ENCODE results near the gene DECR2.
A peak's percentile ranks its signal among the peaks of the same experiment; 100 is the strongest.

DECR2 gene

DNA sequence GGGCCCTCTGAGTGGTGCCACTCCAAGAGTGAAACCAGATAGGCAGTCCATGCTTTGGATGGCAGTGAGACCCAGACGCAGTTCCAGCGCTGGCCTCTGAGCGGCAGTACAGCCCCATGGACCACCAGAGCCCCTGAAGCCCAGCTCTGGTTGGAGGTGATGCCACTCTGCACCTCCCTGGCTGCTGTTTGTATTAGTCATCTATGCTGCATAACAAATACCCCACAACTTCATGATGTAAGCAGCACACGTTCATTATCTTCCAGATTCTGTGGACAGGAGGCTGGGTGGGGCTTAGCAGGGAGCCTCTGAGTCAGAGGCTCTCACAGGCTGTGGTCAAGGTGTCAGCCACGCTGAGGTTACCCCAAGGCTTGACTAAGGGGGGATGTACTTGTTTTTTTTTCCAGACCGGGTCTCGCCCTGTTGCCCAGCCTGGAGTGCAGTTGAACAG lies 9.8 kb upstream of the DECR2 start:
- H3K27me3 ChIP-seq (ENCODE audit: control insufficient read depth in 2 of 2, insufficient read depth in 2 of 2, low read length in 2 of 2): no peaks in the 10 kb centered on the region
- H3K4me3 ChIP-seq (ENCODE audit: low read length in 2 of 2): no peak overlapping the region
- peaks cover 0 to 2% of the 10 kb centered on the region in 2 donors for H3K4me1 ChIP-seq (ENCODE audit: control insufficient read depth in 2 of 2, insufficient read depth in 2 of 2, low read length in 2 of 2)
- no peak overlapping the region for H3K27ac ChIP-seq (ENCODE audit: low read depth in 2 of 2, low read length in 2 of 2)
- H3K9me3 ChIP-seq (ENCODE audit: control insufficient read depth in 2 of 2, low read length in 2 of 2): no peaks in the 10 kb centered on the region
- H3K9ac ChIP-seq (ENCODE audit: low read depth in 1 of 2, low read length in 2 of 2): no peak overlapping the region
- no peaks in the 10 kb centered on the region for H3K36me3 ChIP-seq (ENCODE audit: control insufficient read depth in 2 of 2, insufficient read depth in 2 of 2, low read length in 2 of 2)

DNA sequence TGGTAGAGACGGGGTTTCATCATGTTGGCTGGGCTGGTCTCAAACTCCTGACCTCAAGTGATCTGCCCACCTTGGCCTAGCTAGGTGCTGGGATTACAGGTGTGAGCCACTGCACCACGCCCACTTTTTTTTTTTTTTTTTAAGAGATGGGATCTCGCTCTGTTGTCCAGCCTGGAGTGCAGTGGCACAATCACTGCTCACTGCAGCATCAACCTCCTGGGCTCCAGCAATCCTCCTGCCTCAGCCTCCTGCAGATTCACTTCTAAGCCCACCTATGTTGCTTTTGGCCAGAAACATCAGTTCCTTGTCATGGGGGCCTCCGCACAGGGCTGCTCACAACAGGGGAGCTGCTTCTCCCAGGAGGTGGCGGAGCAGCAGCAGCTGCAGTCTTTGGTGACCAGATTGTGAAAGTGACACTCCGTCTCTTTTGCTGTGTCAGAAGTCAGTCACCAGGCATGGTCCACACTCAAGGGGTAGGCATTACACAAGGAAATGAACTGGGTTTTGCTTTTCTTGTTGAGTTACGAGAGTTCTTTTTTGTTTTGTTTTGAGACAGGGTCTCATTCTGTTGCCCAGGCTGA lies 9.1 kb upstream of the DECR2 start:
- Histone ChIP-seq H3K9me3 (ENCODE audit: control insufficient read depth in 2 of 2, low read length in 2 of 2) (no peaks in the 10 kb centered on the region), H3K27me3 (ENCODE audit: control insufficient read depth in 2 of 2, insufficient read depth in 2 of 2, low read length in 2 of 2) (no peaks in the 10 kb centered on the region), H3K36me3 (ENCODE audit: control insufficient read depth in 2 of 2, insufficient read depth in 2 of 2, low read length in 2 of 2) (no peaks in the 10 kb centered on the region), H3K9ac (ENCODE audit: low read depth in 1 of 2, low read length in 2 of 2) (no peak overlapping the region), H3K27ac (ENCODE audit: low read depth in 2 of 2, low read length in 2 of 2) (no peak overlapping the region), H3K4me1 (ENCODE audit: control insufficient read depth in 2 of 2, insufficient read depth in 2 of 2, low read length in 2 of 2) (peaks cover 0 to 2% of the 10 kb centered on the region in 2 donors), H3K4me3 (ENCODE audit: low read length in 2 of 2) (no peak overlapping the region)

DNA sequence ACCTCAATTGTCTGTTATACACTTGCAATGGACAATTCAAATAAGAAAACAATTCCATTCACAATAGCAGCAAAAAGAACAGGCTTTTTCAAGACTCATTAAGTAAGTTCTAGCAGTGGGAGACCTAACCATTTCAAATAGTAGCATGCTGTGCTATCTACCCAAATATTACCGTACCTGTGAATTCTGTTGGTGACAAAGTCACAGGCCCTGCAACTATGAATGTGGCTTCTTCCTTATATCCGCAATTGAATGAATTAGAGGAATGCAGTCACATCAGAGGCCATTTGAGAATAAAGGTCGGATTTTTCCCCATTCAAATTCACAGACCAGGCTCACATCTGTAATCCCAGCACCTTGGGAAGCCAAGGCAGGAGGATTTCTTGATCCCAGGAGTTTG lies 5.5 kb upstream of the DECR2 start:
- H3K9me3 ChIP-seq (ENCODE audit: control insufficient read depth in 2 of 2, low read length in 2 of 2): no peaks in the 10 kb centered on the region
- H3K4me3 ChIP-seq (ENCODE audit: low read length in 2 of 2): peak overlapping the region in 1 of 2 donors; percentile 74
- no peak overlapping the region for H3K27ac ChIP-seq (ENCODE audit: low read depth in 2 of 2, low read length in 2 of 2)
- H3K4me1 ChIP-seq (ENCODE audit: control insufficient read depth in 2 of 2, insufficient read depth in 2 of 2, low read length in 2 of 2): peaks cover 4 to 14% of the 10 kb centered on the region in 2 donors
- no peak overlapping the region for H3K9ac ChIP-seq (ENCODE audit: low read depth in 1 of 2, low read length in 2 of 2)
- H3K36me3 ChIP-seq (ENCODE audit: control insufficient read depth in 2 of 2, insufficient read depth in 2 of 2, low read length in 2 of 2): peaks cover 0 to 4% of the 10 kb centered on the region in 2 donors
- H3K27me3 ChIP-seq (ENCODE audit: control insufficient read depth in 2 of 2, insufficient read depth in 2 of 2, low read length in 2 of 2): no peaks in the 10 kb centered on the region

DNA sequence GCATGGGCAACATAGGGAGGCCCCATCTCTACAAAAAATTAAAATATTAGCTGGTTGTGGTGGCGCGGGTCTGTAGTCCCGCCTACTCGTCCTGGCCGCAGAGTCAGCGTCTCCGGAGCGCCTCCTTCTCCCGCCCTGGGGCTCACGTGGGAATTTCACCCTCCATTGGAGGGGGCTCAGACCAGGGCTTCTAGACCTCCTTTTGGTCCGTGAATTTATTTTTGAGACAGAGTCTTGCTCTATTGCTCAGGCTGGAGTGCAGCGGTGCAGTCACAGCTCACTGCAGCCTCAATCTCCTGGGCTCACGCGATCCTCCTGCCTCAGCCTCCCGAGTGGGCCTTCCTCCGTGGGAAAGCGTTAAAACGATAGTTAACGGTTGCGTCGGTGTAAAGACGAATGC lies 5.1 kb upstream of the DECR2 start:
- Histone ChIP-seq H3K4me3 (ENCODE audit: low read length in 2 of 2) (peak overlapping the region; percentile 12 to 74), H3K9me3 (ENCODE audit: control insufficient read depth in 2 of 2, low read length in 2 of 2) (no peaks in the 10 kb centered on the region), H3K4me1 (ENCODE audit: control insufficient read depth in 2 of 2, insufficient read depth in 2 of 2, low read length in 2 of 2) (peaks cover 4 to 14% of the 10 kb centered on the region in 2 donors), H3K36me3 (ENCODE audit: control insufficient read depth in 2 of 2, insufficient read depth in 2 of 2, low read length in 2 of 2) (peaks cover 0 to 4% of the 10 kb centered on the region in 2 donors), H3K27ac (ENCODE audit: low read depth in 2 of 2, low read length in 2 of 2) (no peak overlapping the region), H3K27me3 (ENCODE audit: control insufficient read depth in 2 of 2, insufficient read depth in 2 of 2, low read length in 2 of 2) (no peaks in the 10 kb centered on the region), H3K9ac (ENCODE audit: low read depth in 1 of 2, low read length in 2 of 2) (peak overlapping the region in 1 of 2 donors; percentile 68)

DNA sequence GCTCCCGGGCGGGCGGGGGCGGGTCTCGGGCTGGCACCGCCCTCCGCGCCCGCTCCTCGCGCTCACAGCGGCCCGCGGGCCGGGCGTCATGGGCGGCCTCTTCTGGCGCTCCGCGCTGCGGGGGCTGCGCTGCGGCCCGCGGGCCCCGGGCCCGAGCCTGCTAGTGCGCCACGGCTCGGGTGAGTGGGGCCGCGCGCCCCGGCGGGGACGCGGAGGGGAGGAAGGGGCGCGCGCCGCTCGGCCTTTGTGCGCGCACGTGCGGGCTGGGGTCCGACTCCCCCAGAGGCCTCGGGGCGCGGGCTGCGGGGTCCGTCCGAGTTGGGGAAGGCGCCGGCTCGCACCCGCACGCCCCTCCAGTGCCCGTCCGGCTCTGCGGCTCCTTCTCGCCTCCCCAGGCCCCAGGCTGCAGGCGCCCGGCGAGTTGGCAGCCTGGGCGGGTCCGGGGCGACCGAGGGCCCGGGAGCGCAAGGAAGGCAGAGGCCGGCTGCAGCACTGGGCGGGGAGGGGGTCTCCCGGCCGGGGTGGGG lies 4.5 kb upstream of the DECR2 start, which contains the start of gene NME4:
Gene NME4 (plus strand): TSS at position 65 of the 527 bp plus-strand sequence. CDS start 24 bp downstream, at position 89.
- H3K4me3 ChIP-seq (ENCODE audit: low read length in 2 of 2): peak within 1 kb of the TSS; percentile 51 to 74
- no peaks in the 10 kb centered on the region for H3K27me3 ChIP-seq (ENCODE audit: control insufficient read depth in 2 of 2, insufficient read depth in 2 of 2, low read length in 2 of 2)
- peak within 1 kb of the TSS in 1 of 2 donors; percentile 52 for H3K27ac ChIP-seq (ENCODE audit: low read depth in 2 of 2, low read length in 2 of 2)
- H3K4me1 ChIP-seq (ENCODE audit: control insufficient read depth in 2 of 2, insufficient read depth in 2 of 2, low read length in 2 of 2): peaks cover 4 to 14% of the 10 kb centered on the region in 2 donors
- peaks cover 0 to 4% of the 10 kb centered on the region in 2 donors for H3K36me3 ChIP-seq (ENCODE audit: control insufficient read depth in 2 of 2, insufficient read depth in 2 of 2, low read length in 2 of 2)
- peak within 1 kb of the TSS; percentile 60 to 68 for H3K9ac ChIP-seq (ENCODE audit: low read depth in 1 of 2, low read length in 2 of 2)
- H3K9me3 ChIP-seq (ENCODE audit: control insufficient read depth in 2 of 2, low read length in 2 of 2): no peaks in the 10 kb centered on the region

DNA sequence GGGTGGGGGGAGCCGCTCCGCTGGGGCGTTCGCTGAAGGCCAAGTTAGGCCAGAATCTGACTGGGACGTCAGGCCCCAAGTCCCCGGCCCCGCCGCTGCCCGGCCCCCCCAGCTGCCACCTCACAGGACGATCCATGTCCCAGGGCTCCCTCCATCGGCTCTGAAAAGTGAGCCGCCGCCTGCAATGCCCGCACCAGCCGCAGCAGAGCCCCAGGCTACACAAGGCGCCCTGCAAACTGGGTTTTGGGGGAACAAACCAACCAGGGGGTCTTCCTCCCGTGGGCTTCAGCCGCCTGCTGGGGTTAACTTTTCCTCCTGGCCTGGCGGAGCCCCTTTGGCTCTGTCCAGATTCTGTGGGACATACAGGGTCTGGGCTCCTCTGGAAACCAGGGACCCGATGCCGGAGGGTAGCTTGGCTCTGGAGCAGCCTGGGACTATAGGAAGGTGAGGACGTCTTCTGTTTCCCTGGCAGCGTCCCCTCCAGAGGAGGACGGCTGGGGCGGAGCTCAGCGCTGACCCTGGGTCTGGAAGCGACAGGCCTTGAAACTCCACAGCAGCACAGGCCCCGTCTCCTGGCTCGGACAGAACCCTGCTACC lies 3.9 kb upstream of the DECR2 start:
- no peak overlapping the region for H3K4me3 ChIP-seq (ENCODE audit: low read length in 2 of 2)
- peaks cover 4 to 14% of the 10 kb centered on the region in 2 donors for H3K4me1 ChIP-seq (ENCODE audit: control insufficient read depth in 2 of 2, insufficient read depth in 2 of 2, low read length in 2 of 2)
- H3K27ac ChIP-seq (ENCODE audit: low read depth in 2 of 2, low read length in 2 of 2): peak overlapping the region in 1 of 2 donors; percentile 48
- no peaks in the 10 kb centered on the region for H3K27me3 ChIP-seq (ENCODE audit: control insufficient read depth in 2 of 2, insufficient read depth in 2 of 2, low read length in 2 of 2)
- H3K9me3 ChIP-seq (ENCODE audit: control insufficient read depth in 2 of 2, low read length in 2 of 2): no peaks in the 10 kb centered on the region
- no peak overlapping the region for H3K9ac ChIP-seq (ENCODE audit: low read depth in 1 of 2, low read length in 2 of 2)
- peaks cover 0 to 4% of the 10 kb centered on the region in 2 donors for H3K36me3 ChIP-seq (ENCODE audit: control insufficient read depth in 2 of 2, insufficient read depth in 2 of 2, low read length in 2 of 2)

DNA sequence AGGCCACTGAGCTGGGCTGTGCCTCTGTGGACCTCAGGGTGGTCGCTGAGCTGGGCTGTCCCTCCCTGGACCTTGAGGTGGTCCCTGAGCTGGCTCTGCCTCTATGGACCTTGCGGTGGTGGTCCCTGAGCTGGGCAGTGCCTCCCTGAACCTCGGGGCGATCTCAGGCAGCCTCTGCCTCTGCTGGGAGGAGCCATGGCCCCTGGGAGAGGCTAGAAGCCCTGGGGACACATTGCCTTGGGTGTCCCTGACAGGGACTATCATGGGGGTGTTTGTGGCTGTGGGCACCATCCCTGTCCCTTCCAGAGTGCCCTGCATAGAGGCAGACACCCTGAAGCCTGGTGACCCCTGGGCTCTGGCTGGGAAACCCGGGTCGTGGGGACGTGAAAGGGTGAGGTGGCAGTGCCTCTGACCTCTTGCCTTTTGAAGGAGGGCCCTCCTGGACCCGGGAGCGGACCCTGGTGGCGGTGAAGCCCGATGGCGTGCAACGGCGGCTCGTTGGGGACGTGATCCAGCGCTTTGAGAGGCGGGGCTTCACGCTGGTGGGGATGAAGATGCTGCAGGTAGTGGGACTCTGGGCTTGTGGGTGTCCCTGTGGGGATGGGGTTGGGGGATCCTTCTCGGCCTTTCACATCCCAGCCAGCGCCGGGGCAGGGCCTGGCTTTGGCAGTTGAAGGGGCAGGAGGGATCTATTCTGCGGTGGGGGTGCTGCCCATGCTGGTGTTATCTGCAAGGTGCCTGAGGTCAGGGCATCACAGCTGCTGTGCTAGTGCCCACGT lies 2.9 kb upstream of the DECR2 start:
- Histone ChIP-seq H3K4me3 (ENCODE audit: low read length in 2 of 2) (no peak overlapping the region), H3K9me3 (ENCODE audit: control insufficient read depth in 2 of 2, low read length in 2 of 2) (no peaks in the 10 kb centered on the region), H3K27ac (ENCODE audit: low read depth in 2 of 2, low read length in 2 of 2) (peak overlapping the region in 1 of 2 donors; percentile 48), H3K4me1 (ENCODE audit: control insufficient read depth in 2 of 2, insufficient read depth in 2 of 2, low read length in 2 of 2) (peaks cover 4 to 14% of the 10 kb centered on the region in 2 donors), H3K27me3 (ENCODE audit: control insufficient read depth in 2 of 2, insufficient read depth in 2 of 2, low read length in 2 of 2) (no peaks in the 10 kb centered on the region), H3K9ac (ENCODE audit: low read depth in 1 of 2, low read length in 2 of 2) (no peak overlapping the region), H3K36me3 (ENCODE audit: control insufficient read depth in 2 of 2, insufficient read depth in 2 of 2, low read length in 2 of 2) (peaks cover 0 to 4% of the 10 kb centered on the region in 2 donors)

DNA sequence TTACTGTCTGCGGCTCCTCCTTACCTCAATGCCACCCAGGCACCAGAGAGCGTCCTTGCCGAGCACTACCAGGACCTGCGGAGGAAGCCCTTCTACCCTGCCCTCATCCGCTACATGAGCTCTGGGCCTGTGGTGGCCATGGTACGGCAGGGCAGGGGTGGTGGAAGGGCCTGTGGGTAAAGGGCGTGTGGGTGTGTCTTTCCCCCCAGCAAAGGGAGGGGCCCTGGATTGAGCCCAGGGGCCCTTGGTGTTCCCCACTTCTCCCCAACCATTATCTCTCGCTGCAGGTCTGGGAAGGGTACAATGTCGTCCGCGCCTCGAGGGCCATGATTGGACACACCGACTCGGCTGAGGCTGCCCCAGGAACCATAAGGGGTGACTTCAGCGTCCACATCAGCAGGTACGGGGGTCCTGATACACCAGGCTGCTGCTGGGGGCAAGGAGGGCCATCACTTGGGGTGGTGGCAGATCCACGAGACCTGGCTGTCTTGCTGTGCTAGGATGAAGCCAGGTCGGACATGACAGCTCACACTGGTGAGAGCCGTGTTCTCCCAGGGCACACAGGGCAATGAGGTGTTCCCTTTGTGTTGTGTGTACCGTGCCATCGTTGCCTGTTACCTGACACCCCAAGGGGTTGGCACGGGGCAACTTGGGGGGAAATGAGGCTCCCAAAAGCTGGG lies 2.2 kb upstream of the DECR2 start:
- H3K27ac ChIP-seq (ENCODE audit: low read depth in 2 of 2, low read length in 2 of 2): peak overlapping the region in 1 of 2 donors; percentile 91
- peaks cover 0 to 4% of the 10 kb centered on the region in 2 donors for H3K36me3 ChIP-seq (ENCODE audit: control insufficient read depth in 2 of 2, insufficient read depth in 2 of 2, low read length in 2 of 2)
- no peaks in the 10 kb centered on the region for H3K9me3 ChIP-seq (ENCODE audit: control insufficient read depth in 2 of 2, low read length in 2 of 2)
- peaks cover 4 to 14% of the 10 kb centered on the region in 2 donors for H3K4me1 ChIP-seq (ENCODE audit: control insufficient read depth in 2 of 2, insufficient read depth in 2 of 2, low read length in 2 of 2)
- no peak overlapping the region for H3K9ac ChIP-seq (ENCODE audit: low read depth in 1 of 2, low read length in 2 of 2)
- H3K4me3 ChIP-seq (ENCODE audit: low read length in 2 of 2): no peak overlapping the region
- H3K27me3 ChIP-seq (ENCODE audit: control insufficient read depth in 2 of 2, insufficient read depth in 2 of 2, low read length in 2 of 2): no peaks in the 10 kb centered on the region

DNA sequence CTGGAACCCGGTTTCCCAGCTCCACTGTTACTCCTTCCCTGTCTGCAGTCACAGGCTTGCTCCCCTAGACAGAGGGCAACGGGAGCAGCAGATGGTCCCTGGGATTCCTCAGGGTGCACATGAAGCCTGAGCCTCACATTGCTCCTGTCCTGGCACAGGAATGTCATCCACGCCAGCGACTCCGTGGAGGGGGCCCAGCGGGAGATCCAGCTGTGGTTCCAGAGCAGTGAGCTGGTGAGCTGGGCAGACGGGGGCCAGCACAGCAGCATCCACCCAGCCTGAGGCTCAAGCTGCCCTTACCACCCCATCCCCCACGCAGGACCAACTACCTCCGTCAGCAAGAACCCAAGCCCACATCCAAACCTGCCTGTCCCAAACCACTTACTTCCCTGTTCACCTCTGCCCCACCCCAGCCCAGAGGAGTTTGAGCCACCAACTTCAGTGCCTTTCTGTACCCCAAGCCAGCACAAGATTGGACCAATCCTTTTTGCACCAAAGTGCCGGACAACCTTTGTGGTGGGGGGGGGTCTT lies 1.6 kb upstream of the DECR2 start:
- H3K27me3 ChIP-seq (ENCODE audit: control insufficient read depth in 2 of 2, insufficient read depth in 2 of 2, low read length in 2 of 2): no peaks in the 10 kb centered on the region
- peaks cover 4 to 14% of the 10 kb centered on the region in 2 donors for H3K4me1 ChIP-seq (ENCODE audit: control insufficient read depth in 2 of 2, insufficient read depth in 2 of 2, low read length in 2 of 2)
- H3K36me3 ChIP-seq (ENCODE audit: control insufficient read depth in 2 of 2, insufficient read depth in 2 of 2, low read length in 2 of 2): peaks cover 0 to 4% of the 10 kb centered on the region in 2 donors
- peak overlapping the region in 1 of 2 donors; percentile 91 for H3K27ac ChIP-seq (ENCODE audit: low read depth in 2 of 2, low read length in 2 of 2)
- H3K9ac ChIP-seq (ENCODE audit: low read depth in 1 of 2, low read length in 2 of 2): peak overlapping the region in 1 of 2 donors; percentile 41
- no peak overlapping the region for H3K4me3 ChIP-seq (ENCODE audit: low read length in 2 of 2)
- no peaks in the 10 kb centered on the region for H3K9me3 ChIP-seq (ENCODE audit: control insufficient read depth in 2 of 2, low read length in 2 of 2)
